SH-SY5Y (cell line): Measurements from ENCODE around the gene CNNM3.

Source experiments
- GATA2 ChIP-seq: IDR thresholded peaks from 2 replicates; pipeline ENCODE4 v1.6.1; 2011; ENCODE audit warnings: mild to moderate bottlenecking, low read depth, low read length
- GATA3 ChIP-seq: IDR thresholded peaks from 2 replicates; pipeline ENCODE4 v1.6.1; 2011; ENCODE audit warnings: low read depth, mild to moderate bottlenecking, low read length, moderate library complexity

- TF ChIP-seq GATA2 (no peak), GATA3 (no peak)
Measured at GRCh38 chr2:96768083-96768561, 47.9 kb upstream of the CNNM3 start.
